ENCODE data around the gene STARD13.

The STARD13 gene, protein sequence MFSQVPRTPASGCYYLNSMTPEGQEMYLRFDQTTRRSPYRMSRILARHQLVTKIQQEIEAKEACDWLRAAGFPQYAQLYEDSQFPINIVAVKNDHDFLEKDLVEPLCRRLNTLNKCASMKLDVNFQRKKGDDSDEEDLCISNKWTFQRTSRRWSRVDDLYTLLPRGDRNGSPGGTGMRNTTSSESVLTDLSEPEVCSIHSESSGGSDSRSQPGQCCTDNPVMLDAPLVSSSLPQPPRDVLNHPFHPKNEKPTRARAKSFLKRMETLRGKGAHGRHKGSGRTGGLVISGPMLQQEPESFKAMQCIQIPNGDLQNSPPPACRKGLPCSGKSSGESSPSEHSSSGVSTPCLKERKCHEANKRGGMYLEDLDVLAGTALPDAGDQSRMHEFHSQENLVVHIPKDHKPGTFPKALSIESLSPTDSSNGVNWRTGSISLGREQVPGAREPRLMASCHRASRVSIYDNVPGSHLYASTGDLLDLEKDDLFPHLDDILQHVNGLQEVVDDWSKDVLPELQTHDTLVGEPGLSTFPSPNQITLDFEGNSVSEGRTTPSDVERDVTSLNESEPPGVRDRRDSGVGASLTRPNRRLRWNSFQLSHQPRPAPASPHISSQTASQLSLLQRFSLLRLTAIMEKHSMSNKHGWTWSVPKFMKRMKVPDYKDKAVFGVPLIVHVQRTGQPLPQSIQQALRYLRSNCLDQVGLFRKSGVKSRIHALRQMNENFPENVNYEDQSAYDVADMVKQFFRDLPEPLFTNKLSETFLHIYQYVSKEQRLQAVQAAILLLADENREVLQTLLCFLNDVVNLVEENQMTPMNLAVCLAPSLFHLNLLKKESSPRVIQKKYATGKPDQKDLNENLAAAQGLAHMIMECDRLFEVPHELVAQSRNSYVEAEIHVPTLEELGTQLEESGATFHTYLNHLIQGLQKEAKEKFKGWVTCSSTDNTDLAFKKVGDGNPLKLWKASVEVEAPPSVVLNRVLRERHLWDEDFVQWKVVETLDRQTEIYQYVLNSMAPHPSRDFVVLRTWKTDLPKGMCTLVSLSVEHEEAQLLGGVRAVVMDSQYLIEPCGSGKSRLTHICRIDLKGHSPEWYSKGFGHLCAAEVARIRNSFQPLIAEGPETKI

DNA sequence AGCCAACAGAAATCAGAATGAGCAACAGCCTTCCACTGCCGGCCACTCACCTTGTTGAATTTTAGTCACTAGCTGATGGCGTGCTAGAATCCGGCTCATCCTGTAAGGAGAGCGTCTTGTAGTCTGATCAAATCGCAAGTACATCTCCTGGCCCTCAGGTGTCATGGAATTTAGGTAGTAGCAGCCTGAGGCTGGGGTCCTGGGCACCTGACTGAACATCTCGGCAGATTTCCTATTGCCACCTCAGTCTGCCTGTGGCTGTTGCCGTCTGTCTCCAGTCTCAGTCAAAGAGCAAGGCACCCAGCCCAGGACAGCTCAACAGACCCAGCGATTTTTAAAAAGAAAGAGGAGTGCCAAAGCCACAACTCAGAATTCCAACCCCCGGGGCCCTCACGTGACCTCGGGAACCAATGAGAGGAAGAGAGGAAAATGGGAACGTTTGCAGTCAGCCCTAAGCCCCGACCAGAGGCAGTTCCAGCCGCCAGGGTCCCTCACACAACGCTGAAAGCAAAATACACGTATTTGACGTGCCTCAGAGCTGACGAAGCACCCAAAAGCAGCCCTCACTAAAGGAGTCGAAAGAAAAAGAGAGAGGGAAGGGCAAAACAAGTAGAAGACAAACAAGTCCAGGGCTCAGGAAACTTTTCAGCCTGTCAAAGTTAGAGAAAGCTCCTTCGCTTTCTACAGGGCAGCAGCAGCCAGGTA, at the start of gene STARD13:
Gene STARD13 (minus strand): TSS at position 336 of the 705 bp plus-strand sequence. CDS start 117 bp downstream, at position 219.
- no peak for DNase-seq

DNA sequence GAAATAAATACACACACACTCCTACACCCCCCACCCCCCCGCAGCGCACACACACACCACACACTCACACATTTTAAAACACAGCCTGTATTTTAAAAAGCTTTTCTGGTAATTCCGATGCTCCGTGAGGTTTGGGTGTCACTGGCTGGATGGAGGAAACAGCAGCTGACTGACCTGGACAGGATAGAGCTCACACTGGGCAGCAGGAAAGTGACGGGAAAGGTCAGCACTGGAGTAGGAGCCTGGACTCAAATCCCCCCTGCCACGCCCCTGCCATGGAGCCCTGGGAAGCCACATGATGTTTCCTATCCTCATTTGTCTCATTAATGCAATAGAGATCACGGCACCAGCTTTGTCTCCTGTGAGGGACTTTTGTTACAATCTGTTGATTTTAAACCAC, 49.3 kb upstream of the STARD13 start:
- DNase-seq = no peak

DNA sequence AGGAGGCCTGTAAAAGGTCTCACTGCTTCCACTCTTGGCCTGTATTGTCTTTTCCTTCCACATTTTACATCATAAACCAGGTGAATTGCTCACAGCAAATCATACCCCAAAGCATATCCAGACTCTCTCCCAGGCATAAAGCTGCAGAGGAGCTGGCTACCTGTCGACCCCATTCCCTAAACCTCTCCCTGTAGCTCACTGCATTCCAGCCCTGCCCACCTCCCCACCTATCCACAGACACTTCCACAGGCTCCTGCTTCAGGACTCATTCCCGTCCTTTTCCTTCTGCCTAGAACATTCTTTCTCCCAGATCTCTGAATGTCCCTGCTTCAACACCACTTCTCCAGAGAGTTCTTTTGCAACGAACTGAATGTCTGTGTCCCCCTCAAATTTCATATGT, 46.4 kb upstream of the STARD13 start:
- no peak for DNase-seq

DNA sequence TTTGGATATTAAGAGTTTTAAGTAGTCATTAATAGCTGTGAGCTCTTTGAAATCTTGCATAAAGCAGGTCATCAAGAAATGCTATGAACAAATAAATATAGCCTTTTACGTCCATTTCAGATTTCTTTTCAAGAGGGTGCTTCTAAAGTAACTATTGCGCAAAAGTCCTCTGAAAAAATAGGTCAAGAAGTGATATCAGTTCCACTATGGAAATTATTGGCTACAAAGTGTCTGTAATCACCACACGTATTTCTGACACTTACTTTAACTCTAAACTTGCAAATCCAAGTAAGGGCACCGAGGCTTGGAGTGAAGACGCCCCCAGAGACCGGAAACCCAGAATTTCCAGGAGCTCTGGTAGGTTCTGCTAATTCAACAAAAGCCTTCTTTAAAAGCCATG, 44.9 kb upstream of the STARD13 start:
- DNase-seq = no peak

DNA sequence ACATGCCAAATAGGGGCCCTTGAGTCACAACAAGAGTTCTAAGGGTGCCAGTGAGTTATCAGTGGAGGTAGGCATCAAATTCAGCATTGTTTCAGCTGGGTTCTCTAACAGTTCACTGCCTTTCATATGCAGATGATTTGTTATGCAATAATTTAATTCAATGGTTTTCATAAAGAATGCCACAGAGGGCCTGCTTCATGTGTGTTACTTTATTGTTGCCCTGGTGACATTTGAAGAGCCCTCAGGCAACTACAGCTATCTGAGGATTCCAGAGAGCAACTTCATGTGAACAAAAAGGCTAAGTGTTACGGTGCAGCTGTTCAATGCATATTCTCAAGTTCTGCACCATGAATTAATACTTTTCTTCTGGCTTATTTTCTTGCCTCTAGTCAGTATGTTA, 43.1 kb upstream of the STARD13 start:
- no peak for DNase-seq

DNA sequence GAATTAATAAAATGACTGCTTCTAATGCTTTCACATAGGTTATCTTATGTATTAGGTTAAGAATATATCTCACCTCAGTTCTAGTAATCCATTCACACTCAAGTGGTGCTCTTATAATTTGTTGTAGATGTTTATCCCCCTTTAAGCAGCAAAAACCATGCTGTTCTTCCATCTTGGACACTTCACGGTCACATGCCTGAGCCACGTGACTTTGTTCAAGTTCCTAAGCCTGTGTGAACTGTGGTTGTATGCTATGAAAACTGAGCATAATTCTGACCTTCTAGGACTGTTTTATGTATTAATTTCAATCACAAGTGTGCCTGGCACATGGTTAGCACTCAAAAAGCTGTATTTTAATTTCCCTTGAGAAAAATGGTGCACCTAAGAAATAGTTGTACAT, 41.2 kb upstream of the STARD13 start:
- DNase-seq = no peak

DNA sequence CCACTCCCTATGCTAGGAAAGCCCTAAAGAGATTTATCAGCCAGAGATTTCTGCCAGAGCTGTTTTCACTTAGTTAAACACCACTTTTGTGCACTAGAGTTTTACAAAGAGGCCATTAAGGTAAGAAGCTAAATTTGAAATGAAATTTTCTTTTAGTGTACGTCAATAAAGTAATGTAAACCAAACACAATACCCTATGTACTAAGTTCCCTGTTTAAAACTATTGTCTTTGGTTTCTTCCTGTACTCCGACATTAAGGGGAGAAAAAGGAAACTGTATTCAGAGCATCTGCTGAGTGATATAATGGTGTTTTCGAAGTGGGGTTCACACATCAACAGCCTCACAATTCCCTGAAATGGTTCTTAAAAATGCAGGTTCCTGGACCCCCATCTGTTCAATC, 40.7 kb upstream of the STARD13 start:
- no peak for DNase-seq

DNA sequence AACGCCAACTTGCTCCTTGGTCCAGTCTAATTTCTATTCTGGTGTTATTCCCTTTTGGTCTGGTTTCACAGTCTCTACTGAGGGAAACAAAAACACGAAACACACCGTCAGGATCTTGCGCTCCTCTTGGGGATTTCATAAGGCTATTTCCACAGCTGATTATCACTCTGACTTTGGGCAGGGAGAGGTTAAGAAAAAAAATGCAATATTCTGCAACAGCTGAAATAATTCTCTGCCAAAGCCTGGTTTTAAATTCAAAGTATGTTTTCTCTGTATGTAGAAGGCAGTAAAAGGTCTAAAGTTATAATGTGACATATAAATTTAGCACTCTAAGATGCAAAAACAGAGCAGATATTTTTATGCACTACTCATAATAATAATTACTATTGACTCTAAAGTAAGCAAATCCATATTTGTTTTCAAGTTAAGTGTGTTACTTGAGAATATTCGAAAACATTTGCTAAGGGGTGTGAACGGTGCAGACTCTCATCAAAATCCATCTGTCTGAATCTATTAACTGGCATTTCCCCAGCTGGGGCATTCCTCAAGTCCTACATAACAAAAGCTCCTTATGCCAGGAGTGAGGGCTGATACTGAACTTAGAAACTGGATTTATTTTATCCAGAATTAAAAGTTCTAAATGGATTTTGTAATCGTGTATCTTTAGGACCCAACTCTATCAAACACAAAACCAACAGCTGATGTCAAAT, 38.4 kb upstream of the STARD13 start:
- DNase-seq = no peak

DNA sequence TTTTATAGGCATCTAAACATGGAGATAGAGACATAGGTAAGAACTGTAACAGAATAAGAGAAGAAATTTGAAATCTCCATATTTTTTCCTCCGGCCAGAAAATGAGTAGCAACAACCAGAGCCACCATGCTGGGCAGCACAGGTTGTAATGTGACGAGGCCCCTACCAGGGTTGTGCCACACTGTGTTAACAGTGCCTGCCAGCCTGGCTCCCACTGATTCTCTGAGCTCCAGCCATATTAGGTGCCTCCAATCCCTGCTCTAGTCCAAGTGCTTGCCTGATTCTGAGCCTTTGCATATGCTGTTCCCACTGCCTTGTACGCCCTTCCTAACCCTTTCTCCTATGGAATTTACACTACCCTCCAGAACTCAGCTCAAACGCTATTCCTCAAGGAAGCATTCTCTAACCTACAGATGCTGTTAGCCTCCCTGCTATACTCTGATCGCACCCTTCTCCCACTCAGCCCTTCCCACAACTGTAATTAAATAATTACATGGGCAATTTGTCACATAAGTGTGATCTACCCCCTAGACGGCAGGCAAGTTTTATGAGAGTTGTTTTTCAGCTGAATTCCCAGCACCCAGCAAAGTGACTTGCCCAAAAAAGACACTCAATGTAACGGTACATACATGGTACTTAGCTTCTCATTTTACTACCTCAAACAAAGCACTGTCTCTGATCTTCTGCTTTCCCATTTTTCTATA, 37.6 kb upstream of the STARD13 start:
- DNase-seq = no peak

DNA sequence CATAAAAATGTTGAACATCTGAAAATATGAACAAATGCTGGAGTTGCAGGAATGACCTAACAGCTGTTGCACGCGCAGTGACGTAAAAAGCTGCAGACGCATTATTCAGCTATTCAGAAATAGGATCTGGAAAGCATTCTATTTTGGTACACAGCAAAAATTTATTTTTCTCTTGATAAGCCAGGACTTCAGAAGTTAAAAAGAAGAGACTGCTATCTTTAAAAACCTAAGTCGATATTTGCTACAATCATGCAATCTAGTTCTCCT, 36.9 kb upstream of the STARD13 start:
- DNase-seq = no peak

DNA sequence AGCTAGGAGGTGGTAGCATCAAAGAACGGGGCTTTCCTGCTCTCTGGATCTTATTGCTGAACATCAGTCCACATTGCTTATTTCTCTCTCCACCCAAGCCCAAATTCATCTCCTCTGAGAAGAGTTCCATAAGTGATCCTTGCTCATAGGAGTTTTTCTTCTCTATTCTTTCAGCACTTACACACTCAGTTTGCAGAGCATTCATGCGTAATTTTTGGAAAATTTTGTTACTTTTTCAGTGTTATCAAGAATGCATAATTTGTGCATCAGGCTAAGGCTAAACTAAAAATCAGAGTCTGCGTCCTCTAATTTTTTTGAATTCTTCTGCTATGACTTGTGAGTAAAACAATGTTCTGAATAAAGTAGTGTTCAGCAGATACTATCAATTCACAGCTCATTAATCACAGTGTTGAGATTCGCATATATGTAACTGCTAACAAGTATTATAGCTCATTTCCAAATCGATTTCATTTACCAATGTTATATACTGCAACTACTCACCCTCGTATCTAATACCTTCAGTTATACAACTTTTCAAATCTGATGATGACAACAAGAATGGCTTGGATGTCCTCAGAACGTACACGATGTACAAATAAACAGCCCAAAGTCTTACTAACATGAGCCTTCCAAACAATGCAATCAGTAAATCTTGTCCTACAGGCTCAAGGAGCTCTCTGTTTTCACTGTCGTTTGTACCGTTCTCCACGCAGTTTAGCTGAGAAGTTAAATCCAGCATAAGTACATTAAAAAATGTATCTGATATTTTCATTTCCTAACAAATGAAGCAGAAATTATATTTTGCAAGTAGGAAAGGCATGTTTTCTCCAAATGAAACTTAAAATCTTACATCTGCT, 36.4 kb upstream of the STARD13 start:
- no peak for DNase-seq

DNA sequence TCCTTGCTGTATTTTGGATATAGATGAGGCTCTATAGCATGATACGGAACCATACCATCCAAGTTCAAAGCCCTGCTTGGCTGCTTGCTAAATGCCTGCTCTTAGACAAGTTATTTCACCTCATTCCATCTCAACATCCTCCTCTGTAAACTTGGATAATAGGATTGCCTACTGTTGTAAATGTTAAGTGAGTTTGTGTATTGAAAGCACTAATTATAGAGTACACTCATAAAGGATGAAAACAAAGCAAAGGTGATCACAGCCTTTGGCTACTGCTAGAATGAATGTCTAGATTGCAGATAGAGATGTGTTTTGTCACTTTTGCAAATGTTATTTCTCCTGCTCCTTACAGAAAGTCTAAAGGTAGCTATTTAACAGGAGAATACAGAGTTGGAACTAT, 34.3 kb upstream of the STARD13 start:
- DNase-seq = no peak

DNA sequence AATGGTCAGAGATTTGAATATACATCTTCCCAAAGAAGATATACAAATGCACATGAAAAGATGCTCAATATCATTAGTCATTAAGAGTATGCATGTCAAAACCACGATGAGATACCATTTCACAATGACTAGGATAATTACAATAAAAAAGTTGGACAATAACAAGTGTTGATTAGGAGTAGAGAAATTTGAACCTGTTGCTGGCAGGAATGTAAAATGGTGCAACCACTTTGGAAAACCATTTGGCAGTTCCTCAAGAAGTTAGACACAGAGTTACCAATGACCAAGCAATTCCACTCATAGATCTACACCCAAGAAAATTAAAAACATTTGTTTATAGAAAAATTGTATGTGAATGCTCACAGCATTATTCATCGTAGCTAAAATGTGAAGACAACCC, 33.2 kb upstream of the STARD13 start:
- no peak for DNase-seq

DNA sequence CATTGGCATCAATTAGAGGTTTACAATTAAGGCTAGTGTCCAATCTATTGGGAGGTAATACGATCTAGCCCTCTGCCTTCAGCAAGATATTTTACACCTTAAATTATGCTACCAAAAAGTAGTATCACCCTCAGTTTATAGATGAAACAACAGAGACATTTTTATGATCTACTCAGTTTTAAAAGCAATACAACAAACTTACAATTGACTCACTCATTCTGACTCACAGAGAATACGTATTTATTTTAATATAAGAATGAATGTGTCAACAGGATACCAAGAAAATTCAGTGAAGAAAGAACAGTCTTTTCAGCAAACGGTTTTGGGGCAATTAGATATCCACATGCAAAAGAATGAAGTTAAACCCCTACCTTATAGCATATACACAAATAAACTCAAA, 32.5 kb upstream of the STARD13 start:
- no peak for DNase-seq

DNA sequence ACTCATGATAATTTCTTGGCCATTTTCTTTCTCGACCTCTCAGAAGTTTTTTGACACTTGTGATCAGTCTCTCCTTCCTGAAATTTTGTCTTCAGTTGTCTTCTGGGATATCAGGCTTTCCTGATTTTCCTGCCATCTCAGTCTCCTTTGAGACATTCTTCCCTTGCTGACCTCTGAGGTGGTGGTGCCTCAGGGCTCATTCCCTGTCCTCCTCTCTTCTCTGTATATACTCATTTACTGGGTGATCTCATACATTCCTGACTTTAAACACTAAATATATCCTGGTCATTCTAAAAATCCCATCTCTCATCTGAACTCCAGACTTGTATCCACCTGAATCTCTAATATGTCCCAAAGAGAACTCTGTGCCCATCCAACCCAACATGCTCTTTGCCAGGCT, 31.3 kb upstream of the STARD13 start:
- DNase-seq = no peak

DNA sequence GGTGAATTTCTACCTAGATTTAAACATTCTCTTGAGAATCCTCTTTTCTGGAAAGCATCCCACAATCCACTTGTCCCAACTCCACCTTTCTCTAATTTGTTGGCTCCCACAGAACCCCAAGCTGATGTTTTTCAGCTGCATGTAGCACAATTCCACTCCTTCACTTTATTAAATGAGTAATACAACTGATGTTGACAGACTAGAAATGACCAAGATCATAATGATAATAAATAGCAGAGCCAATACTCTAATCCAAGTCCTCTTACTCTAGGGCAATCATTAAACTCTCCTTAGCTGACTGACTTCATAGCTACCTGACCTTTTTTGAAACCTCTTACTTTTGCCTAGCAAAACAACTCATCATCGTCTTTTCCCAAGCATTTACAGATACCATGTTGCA, 27.9 kb upstream of the STARD13 start:
- no peak for DNase-seq

DNA sequence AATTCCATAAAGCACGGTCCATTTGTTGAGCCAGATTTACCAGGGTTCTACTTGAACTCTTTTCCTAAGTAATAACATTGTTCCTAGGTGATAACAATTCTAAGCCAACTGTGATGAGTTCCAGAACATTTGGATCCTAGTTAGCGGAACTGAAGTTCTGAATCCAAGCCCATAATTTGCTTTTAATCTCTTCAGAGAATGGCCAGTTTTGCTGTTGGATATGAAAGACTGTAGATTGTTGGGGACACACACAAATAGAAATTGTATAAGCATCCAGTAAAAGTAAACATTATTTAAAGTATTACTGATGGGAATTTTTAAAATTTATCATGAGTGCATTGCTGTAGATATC, 27.3 kb upstream of the STARD13 start:
- no peak for DNase-seq

DNA sequence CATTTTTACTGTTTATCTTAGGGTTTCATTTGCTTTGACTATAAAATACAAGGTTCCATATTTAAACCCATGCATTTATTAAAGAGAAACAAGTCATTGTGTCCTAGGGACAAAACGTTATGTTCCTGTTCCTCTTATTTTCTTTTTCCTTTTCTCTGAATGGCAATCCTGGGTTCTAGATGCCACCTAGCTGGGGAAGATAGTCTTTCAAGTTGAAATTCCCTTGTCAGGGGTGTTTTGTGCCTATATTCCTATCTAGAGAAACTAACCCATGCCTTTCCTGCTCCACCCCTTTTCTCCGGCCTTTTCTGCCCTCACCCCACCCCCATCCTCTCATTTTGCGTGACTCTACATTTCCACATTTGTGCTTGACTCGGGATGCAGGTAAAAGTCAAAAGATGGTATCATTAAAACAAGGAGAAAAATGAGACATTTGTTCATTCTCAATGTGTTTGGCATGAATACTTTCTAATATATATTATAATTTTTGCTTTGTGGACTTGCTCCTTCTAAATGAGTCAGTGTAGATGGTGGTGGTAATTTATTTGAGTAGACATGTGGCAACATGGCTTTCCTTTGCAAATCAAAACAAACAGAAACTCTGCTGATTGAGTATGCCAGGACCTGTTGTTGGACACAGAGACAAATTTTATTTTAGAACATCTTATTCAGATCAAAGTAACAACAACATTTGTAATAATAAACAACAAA, 26.8 kb upstream of the STARD13 start:
- DNase-seq = no peak

DNA sequence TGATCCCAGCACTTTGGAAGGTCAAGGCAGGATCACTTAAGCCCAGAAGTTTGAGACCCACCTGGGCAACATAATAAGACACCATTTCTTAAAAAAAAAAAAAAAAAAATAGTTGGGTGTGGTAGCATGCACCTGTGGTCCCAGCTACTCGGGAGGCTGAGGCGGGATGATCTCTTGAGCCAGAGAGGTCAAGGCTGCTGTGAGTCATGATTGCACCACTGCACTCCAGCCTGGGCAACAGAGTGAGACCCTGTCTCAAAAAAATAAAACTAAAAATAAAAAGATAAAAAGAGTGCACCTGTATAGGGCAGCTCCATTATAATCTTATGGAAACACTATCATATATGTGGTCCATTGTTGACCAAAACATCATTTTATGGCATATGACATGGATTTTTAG, 25.5 kb upstream of the STARD13 start:
- DNase-seq = no peak

DNA sequence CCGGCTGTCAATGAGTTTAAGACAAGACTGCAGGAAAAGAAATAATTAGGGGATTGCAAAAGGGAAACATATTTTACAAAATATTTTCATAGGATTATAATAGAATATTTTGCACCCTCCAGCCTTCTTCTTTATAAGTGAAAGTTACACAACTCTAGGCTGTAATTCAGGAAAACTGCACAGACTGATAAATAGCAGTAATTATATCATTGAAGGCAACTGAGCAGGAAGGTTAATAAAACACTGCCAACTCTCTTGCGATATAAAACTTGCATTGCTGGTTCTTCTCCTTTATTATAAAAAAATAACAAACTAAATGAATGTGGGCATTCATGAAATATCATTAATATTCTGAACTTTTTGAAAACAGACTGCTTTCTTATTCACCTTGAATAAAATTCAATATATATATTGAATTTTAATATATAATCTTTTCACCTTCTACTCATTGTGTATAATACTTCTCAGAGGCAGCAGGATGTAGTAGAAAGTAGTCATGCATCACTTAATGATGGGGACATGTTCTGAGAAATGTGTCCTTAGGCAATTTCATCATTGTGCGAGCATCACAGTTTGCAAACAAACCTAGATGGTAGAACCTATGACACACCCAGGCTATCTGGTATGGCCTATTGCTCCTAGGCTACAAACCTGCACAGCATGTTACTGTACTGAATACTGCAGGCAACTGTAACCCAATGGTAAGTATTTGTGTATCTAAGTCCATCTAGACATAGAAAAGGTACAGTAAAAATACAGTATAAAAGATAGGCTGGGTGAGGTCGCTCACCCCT, 24.9 kb upstream of the STARD13 start:
- no peak for DNase-seq
